GM18505 (cell line): ENCODE results near the gene UBAP1L.
"Not testable (repeated sequence)": the region's sequence is repeated elsewhere in the genome, so short reads cannot be mapped to it uniquely, and the experiment has no call there.

Experiments
- ATAC-seq: cut with Tn5 transposase; IDR thresholded peaks from one replicate; pipeline ENCODE4 v1.9.1; 2021; ENCODE audit not compliant: unreplicated experiment
- POLR2A ChIP-seq: IDR thresholded peaks from 4 replicates; pipeline ENCODE4 v1.6.1; 2011; ENCODE audit warnings: borderline replicate concordance; ENCODE audit not compliant: insufficient read depth, insufficient read length; ENCODE audit errors: extremely low read depth

The UBAP1L gene

DNA sequence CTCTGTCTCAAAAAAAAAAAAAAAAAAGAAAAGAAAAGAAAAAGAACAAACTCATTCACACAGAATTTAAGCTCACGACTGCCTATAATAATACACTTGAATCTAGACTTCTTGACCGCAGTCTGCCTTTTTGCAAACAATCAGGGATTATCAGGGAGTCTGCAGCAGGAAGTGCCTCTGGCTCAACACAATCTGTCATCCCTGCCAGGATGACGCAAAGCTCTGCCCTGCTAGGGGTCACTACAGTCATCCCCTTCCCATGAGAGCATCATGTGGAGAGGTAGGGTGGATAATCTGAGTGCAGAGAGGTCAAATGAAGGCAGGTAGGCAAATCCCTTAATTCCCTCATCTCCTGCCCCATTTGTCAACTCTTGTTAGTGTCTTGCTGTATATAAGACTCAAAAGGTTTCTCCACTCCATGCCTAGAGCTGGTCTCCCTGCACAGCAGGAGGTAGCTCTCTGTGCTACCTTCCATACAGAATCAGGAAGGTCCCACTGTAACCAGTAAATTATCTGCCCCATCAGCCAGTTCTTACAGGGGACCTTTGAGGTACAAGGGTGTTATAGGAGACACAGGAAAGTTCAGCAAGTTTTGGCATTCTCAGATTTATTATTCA lies 4.2 kb downstream of the UBAP1L start:
- no peak for TF ChIP-seq POLR2A

DNA sequence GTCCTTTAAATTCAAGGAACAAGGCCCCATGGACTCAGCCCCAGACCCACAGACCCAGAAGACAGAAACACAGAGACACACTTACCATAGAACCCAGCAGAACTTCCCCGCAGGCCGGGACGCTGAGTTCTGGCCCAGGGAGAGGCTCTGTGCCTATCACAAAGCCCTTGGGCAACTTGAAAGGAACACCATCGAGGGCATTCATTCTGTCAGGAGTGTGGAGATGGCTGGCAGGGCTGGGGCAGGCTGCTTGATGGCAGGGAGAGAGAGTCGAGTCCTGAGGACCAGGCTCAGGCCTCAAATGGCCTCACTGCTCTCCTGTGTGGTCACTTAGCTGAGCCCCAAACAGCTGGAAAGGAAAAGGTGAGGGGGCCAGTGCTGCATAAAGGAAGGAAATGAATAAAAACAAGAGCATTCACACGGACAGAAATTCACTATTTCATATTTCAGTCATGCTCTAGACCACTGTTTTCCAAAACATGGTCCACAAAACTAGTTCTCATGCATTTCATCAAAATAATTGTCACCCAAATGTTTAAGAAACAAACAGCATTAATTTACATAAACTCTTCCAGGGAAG lies 8.9 kb downstream of the UBAP1L start:
- no peak for ATAC-seq
- no peak for TF ChIP-seq POLR2A

More for the DNA sequence above, 4.2 kb downstream of the UBAP1L start:
- ATAC-seq, result no peak

DNA sequence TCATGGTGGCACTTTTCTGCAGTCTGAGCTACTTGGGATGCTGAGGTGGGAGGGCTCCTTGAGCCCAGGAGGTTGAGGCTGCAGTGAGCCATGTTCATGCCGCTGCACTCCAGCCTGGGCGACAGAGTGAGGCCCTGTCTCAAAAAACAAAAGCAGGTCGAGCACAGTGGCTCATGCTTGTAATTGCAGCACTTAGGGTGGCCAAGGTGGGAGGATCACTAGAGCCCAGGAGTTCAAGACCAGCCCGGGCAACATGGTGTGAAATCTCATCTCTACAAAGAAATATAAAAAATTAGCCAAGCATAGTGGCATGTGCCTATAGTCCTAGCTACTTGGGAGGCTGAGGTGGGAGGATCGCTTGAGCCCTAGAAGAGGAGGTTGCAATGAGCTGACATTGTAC lies 10.0 kb downstream of the UBAP1L start:
- no peak for ATAC-seq
- no peak for TF ChIP-seq POLR2A

GRCh38 chr15:65102912-65103311 lies 12.1 kb downstream of the UBAP1L start:
- ATAC-seq, result no peak
- TF ChIP-seq POLR2A, result no peak

DNA sequence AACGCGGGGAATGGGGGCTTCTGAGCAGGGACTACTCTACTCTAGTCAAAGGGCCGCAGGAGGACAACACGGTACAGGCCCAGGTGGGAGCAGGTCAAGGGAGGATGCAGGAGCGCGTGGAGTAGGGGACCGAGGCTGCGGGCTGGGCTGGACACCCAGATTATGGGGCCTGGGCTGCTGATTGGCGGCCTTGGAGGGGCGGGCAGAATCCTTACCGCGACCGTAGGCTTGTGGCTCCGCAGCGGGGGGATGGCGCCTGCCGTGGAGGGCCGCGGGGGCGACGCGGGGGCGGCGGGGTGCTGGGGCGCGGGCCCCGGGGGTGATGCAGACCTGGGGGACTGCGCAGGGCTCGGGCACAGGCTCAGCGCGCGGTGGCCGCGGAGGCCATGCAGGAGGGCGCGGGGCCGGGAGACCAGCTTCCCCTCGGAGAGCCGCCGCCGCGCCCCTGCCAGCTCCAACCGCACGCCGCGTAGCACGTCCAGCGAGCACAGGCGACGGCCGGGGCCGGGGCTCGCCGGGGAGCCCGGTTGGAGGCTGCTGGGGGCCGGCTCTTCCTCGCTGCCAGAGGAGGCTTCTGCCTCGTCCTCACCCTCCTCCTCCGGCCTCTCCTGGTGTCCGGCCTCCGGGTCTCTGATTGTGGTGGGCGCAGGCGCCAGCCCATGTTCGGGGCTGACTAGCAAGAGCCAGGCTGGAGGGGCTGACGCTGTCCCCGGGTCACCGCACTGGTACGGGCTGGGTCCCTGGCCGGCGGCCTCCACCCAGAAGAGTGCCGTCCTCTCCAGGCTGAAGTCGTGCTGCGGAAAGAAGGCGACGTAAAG lies 12.9 kb downstream of the UBAP1L start:
- no peak for TF ChIP-seq POLR2A
- ATAC-seq, result no peak

DNA sequence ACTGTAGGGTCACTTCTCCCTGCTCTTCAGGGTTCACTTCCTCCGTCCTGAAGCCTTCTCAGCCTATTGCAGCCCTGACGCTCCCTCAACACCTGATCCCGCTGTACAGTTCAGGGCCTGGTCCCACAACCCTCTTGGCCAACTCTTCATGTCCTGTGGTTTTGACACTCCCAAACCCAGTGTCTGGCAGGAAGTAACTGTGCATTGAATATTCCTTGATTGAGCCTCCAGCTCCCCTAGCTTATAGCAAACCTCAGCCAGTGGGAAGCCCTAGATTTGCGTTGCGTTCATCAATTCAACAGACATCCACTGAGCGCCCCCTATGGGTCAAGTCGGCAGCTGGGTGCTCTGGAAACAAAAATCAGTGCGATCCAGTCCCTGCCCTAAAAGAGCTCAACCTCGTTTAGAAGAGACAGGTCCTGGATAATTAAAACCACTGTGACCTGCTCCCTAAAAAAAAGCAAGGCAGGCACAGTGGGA lies 13.5 kb downstream of the UBAP1L start:
- ATAC-seq, result no peak
- no peak for TF ChIP-seq POLR2A

GRCh38 chr15:65100442-65100841 lies 14.6 kb downstream of the UBAP1L start:
- no peak for TF ChIP-seq POLR2A
- ATAC-seq, result no peak

GRCh38 chr15:65099801-65100200 lies 15.2 kb downstream of the UBAP1L start:
- not testable (repeated sequence) for ATAC-seq

DNA sequence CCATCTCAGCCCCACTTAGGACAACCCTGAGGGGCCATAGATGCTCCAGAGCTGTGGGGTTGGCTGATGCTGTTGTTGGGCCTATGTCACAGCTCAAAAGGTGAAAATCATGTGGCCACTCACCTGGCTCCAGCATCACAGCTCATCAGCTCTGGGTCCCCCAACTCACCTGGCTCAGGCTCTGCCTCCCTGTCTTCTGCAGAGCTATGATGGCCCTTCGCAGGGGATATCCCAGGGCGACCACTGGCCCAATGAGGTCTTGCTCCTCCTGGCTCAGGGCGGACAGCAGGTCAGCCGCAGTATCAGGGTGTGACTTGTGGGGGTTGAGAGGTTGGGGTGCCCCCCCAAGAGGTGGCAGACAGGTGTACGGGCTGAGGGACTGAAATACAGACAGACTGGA lies 15.7 kb downstream of the UBAP1L start:
- no peak for ATAC-seq
- TF ChIP-seq POLR2A, result no peak

DNA sequence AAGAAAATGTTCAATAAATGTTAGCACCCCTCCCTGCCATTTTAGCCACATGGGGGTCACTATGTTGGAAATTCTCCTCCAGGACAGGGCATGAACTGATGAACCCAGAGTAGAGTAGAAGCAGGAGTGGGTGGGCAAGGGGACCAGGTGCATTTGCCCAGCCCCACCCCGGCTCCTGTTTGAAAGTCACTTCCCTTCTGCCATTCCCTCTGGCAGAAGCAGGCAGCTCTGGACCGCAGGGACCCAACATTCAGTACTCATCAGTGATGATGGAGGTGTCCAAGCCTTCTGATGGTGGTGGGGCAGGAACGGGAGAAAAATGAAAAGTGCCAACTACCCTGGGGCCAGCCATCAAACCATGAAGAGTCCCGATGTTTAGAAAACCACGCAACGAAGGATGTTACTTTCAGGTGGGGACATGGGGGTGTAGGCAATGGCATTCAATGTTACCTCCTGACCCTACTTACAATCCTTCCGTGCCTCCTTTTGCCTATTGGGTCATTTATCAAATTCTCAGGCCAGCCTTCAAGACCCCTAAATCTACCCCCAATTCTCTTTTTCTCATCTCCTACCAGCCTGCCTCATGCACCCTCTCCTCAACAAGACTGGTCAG lies 17.2 kb downstream of the UBAP1L start:
- no peak for TF ChIP-seq POLR2A
- ATAC-seq, result no peak

GRCh38 chr15:65096481-65097385 lies 18.3 kb downstream of the UBAP1L start:
- no peak for TF ChIP-seq POLR2A
- ATAC-seq, result no peak

DNA sequence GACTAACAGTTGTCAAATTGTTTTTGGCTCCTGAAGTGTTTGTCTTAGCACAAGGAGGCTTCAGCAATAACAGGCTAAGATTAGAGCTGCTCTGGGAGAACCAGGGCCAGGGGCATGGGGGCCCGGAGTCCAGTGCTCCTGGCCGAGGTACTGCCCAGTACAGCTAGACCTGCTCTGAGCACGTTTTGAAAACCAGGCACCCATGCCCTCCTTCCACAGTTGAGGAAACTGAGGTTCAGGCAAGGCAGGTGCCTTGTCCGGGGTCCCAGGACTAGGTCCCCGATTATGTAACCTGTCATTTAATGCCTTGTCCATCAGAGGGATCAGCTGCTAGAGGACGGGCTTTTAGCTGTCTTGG lies 19.3 kb downstream of the UBAP1L start:
- no peak for ATAC-seq
- no peak for TF ChIP-seq POLR2A
